Measurements from ENCODE around the gene TRAM1L1. TPM values are rescaled to one million over a fixed set of nuclear protein-coding genes. Genes with fewer than 3 reads are reported as not detected.

TRAM1L1 gene
- total RNA-seq (not detected), polyA plus RNA-seq (not detected), total RNA-seq (not detected)

DNA sequence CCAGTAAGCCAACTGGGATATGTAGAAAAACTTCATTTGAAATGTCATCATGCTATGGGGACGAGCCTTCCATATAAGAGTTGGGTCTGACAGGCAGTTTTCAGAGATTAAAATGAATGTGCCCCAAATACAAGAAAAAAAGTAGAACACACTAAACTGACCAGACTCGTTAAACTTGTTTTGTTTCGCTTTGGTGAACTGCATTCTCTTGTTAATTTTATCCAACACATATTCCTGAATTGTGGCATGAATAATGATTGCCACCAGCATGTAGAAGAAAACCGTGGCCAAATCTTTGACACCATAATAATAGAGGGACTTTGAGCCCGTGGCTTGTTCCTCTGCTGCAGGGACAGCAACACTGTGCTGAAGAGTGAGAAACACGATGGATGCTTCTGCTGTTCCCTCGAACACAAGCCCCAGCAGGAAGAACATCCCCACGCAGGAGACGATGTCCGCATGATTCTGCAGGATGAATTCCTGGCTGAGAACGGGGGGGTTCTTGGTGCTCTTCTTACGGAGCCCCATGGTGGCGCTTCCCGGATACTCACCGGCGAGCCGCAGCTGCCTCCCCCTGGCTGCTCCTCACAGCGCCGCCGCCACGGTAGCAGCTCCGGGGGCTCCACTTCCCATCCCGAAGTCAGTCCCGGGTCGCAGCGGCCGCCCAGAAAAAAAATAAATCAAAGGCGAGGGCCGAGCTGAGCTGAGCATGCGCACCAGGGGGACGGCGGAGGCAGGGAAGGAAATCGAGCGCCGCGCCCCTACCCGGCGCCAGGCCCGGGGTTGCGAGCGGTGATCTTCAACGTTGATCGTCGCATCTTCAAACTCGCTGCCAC, at the start of gene TRAM1L1:
TSS of gene TRAM1L1 (minus strand) at position 711 of the 836 bp plus-strand sequence. CDS start at position 528, 183 bp downstream.
- DNase-seq (peak in 1 of 9 donors; percentile 28), ATAC-seq (no peak)
- Histone ChIP-seq H3K9me3 (ENCODE audit: control insufficient read depth in 2 of 3, low read length in 3 of 3) (no peaks in the 10 kb centered on the region), H3K36me3 (ENCODE audit: control insufficient read depth in 2 of 3, insufficient read depth in 3 of 3, low read length in 3 of 3) (no peaks in the 10 kb centered on the region), H3K27ac (ENCODE audit: low read depth, low read length) (no peak within 1 kb of the TSS), H3K4me1 (ENCODE audit: control insufficient read depth in 2 of 2, insufficient read depth in 2 of 2, low read length in 2 of 2) (no peaks in the 10 kb centered on the region), H3K4me3 (ENCODE audit: low read length) (no peak within 1 kb of the TSS), H3K27me3 (ENCODE audit: control insufficient read depth in 2 of 2, insufficient read depth in 2 of 2, low read length in 2 of 2) (no peaks in the 10 kb centered on the region)
- Mint-ChIP-seq H3K4me3 (peak within 1 kb of the TSS in 9 of 10 donors; percentile 28 to 67 (median 45)), H3K4me1 (peaks cover 0 to 9% (median 3%) of the 10 kb centered on the region in 7 donors), H3K27me3 (peaks cover 0 to 18% (median 14%) of the 10 kb centered on the region in 5 donors), H3K9me3 (peaks cover 0 to 13% (median 6%) of the 10 kb centered on the region in 11 donors), H3K36me3 (peaks cover 0 to 5% (median 0%) of the 10 kb centered on the region in 5 donors), H3K27ac (no peak within 1 kb of the TSS)
- intact Hi-C loops (cut with micrococcal nuclease): no loop called here
- CTCF ChIA-PET: no interaction called here
- POLR2A ChIA-PET: no interaction called here

GRCh38 chr4:117134386-117134785, 49.0 kb upstream of the TRAM1L1 start:
- no peaks in the 10 kb centered on the region for H3K27me3 Mint-ChIP-seq
- intact Hi-C loops (cut with micrococcal nuclease): no loop called here
- Histone ChIP-seq H3K36me3 (ENCODE audit: control insufficient read depth in 2 of 3, insufficient read depth in 3 of 3, low read length in 3 of 3) (no peaks in the 10 kb centered on the region), H3K27me3 (ENCODE audit: control insufficient read depth in 2 of 2, insufficient read depth in 2 of 2, low read length in 2 of 2) (no peaks in the 10 kb centered on the region), H3K27ac (ENCODE audit: low read depth, low read length) (no peak overlapping the region), H3K4me1 (ENCODE audit: control insufficient read depth in 2 of 2, insufficient read depth in 2 of 2, low read length in 2 of 2) (no peaks in the 10 kb centered on the region), H3K9me3 (ENCODE audit: control insufficient read depth in 2 of 3, low read length in 3 of 3) (no peaks in the 10 kb centered on the region), H3K4me3 (ENCODE audit: low read length) (no peak overlapping the region)
- H3K27ac Mint-ChIP-seq: no peak overlapping the region
- ATAC-seq: no peak
- no peaks in the 10 kb centered on the region for H3K36me3 Mint-ChIP-seq
- DNase-seq: no peak
- no peaks in the 10 kb centered on the region for H3K4me1 Mint-ChIP-seq
- ChIA-PET POLR2A (no interaction called here), CTCF (no interaction called here)
- H3K9me3 Mint-ChIP-seq: peaks cover 2 to 27% (median 9%) of the 10 kb centered on the region in 11 donors
- H3K4me3 Mint-ChIP-seq: no peak overlapping the region

GRCh38 chr4:117096886-117097285, 11.5 kb upstream of the TRAM1L1 start:
- H3K27me3 Mint-ChIP-seq: no peaks in the 10 kb centered on the region
- DNase-seq: no peak
- H3K27ac ChIP-seq (ENCODE audit: low read depth, low read length): no peak overlapping the region
- no peaks in the 10 kb centered on the region for H3K4me1 Mint-ChIP-seq
- H3K36me3 Mint-ChIP-seq: no peaks in the 10 kb centered on the region
- no peak for ATAC-seq
- H3K4me3 Mint-ChIP-seq: no peak overlapping the region
- intact Hi-C loops (cut with micrococcal nuclease): no loop called here
- H3K9me3 Mint-ChIP-seq: peaks cover 0 to 13% (median 0%) of the 10 kb centered on the region in 11 donors
- no peaks in the 10 kb centered on the region for H3K27me3 ChIP-seq (ENCODE audit: control insufficient read depth in 2 of 2, insufficient read depth in 2 of 2, low read length in 2 of 2)
- no peaks in the 10 kb centered on the region for H3K9me3 ChIP-seq (ENCODE audit: control insufficient read depth in 2 of 3, low read length in 3 of 3)
- H3K4me3 ChIP-seq (ENCODE audit: low read length): no peak overlapping the region
- H3K4me1 ChIP-seq (ENCODE audit: control insufficient read depth in 2 of 2, insufficient read depth in 2 of 2, low read length in 2 of 2): no peaks in the 10 kb centered on the region
- no peaks in the 10 kb centered on the region for H3K36me3 ChIP-seq (ENCODE audit: control insufficient read depth in 2 of 3, insufficient read depth in 3 of 3, low read length in 3 of 3)
- ChIA-PET CTCF (no interaction called here), POLR2A (no interaction called here)
- H3K27ac Mint-ChIP-seq: no peak overlapping the region

DNA sequence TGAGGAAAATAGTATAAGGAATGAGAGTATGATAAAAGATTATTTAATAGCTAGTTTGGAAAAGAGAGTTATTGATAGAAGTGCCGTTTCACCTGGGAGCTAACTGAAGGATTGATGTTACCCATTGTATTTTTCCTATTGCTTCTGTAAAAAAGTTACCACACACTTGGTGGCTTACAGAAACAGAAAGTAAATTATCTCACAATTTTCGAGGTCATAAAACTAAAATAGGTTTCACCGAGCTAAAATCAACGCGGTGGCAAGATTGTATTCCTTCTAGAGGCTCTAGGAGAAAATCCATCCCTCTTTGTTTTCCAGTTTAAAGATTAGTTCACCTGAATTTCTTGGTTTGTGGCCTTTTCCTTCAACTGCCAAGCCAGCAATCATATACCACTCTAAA, 11.1 kb upstream of the TRAM1L1 start:
- peaks cover 0 to 12% (median 0%) of the 10 kb centered on the region in 11 donors for H3K9me3 Mint-ChIP-seq
- no peak for ATAC-seq
- no peaks in the 10 kb centered on the region for H3K36me3 ChIP-seq (ENCODE audit: control insufficient read depth in 2 of 3, insufficient read depth in 3 of 3, low read length in 3 of 3)

DNA sequence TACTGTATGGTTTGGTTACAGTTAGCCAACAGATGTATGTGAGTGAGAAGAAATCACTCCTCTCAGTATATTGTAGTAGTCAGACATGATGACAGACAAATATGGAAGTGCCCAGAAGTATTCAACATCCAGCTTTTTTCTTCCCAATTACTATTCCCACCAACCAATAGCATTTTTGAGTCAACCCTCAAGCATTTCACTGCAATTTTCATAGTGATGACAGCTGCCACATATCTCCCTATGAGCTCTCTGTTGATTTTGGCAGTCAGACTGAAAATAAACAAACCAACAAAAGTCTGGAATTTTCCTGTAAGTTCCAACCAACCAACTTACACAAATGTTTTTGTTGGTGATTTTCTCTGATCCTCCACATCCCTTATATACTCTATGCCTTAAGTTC, 8.2 kb upstream of the TRAM1L1 start:
- Histone ChIP-seq H3K36me3 (ENCODE audit: control insufficient read depth in 2 of 3, insufficient read depth in 3 of 3, low read length in 3 of 3) (no peaks in the 10 kb centered on the region), H3K27me3 (ENCODE audit: control insufficient read depth in 2 of 2, insufficient read depth in 2 of 2, low read length in 2 of 2) (no peaks in the 10 kb centered on the region), H3K9me3 (ENCODE audit: control insufficient read depth in 2 of 3, low read length in 3 of 3) (no peaks in the 10 kb centered on the region), H3K4me1 (ENCODE audit: control insufficient read depth in 2 of 2, insufficient read depth in 2 of 2, low read length in 2 of 2) (no peaks in the 10 kb centered on the region), H3K4me3 (ENCODE audit: low read length) (no peak overlapping the region), H3K27ac (ENCODE audit: low read depth, low read length) (no peak overlapping the region)
- ATAC-seq (no peak), DNase-seq (no peak)
- H3K36me3 Mint-ChIP-seq: no peaks in the 10 kb centered on the region
- intact Hi-C loops (cut with micrococcal nuclease): no loop called here
- H3K4me1 Mint-ChIP-seq: no peaks in the 10 kb centered on the region
- ChIA-PET POLR2A (no interaction called here), CTCF (no interaction called here)
- no peaks in the 10 kb centered on the region for H3K27me3 Mint-ChIP-seq
- no peak overlapping the region for H3K4me3 Mint-ChIP-seq
- H3K9me3 Mint-ChIP-seq: peaks cover 0 to 8% (median 0%) of the 10 kb centered on the region in 11 donors
- H3K27ac Mint-ChIP-seq: no peak overlapping the region

More for the DNA sequence above, 11.1 kb upstream of the TRAM1L1 start:
- Mint-ChIP-seq H3K27ac (no peak overlapping the region), H3K36me3 (no peaks in the 10 kb centered on the region), H3K4me3 (no peak overlapping the region), H3K4me1 (no peaks in the 10 kb centered on the region), H3K27me3 (no peaks in the 10 kb centered on the region)
- POLR2A ChIA-PET: no interaction called here
- CTCF ChIA-PET: no interaction called here
- Histone ChIP-seq H3K4me3 (ENCODE audit: low read length) (no peak overlapping the region), H3K27me3 (ENCODE audit: control insufficient read depth in 2 of 2, insufficient read depth in 2 of 2, low read length in 2 of 2) (no peaks in the 10 kb centered on the region), H3K9me3 (ENCODE audit: control insufficient read depth in 2 of 3, low read length in 3 of 3) (no peaks in the 10 kb centered on the region), H3K27ac (ENCODE audit: low read depth, low read length) (no peak overlapping the region), H3K4me1 (ENCODE audit: control insufficient read depth in 2 of 2, insufficient read depth in 2 of 2, low read length in 2 of 2) (no peaks in the 10 kb centered on the region)
- no peak for DNase-seq
- intact Hi-C loops (cut with micrococcal nuclease): no loop called here

GRCh38 chr4:117077760-117078159, 7.6 kb downstream of the TRAM1L1 start:
- POLR2A ChIA-PET: no interaction called here
- intact Hi-C loops (cut with micrococcal nuclease): no loop called here
- no peaks in the 10 kb centered on the region for H3K9me3 ChIP-seq (ENCODE audit: control insufficient read depth in 2 of 3, low read length in 3 of 3)
- no peaks in the 10 kb centered on the region for H3K27me3 ChIP-seq (ENCODE audit: control insufficient read depth in 2 of 2, insufficient read depth in 2 of 2, low read length in 2 of 2)
- H3K4me1 Mint-ChIP-seq: no peaks in the 10 kb centered on the region
- peaks cover 0 to 1% (median 0%) of the 10 kb centered on the region in 11 donors for H3K9me3 Mint-ChIP-seq
- CTCF ChIA-PET: no interaction called here
- DNase-seq: no peak
- no peaks in the 10 kb centered on the region for H3K36me3 ChIP-seq (ENCODE audit: control insufficient read depth in 2 of 3, insufficient read depth in 3 of 3, low read length in 3 of 3)
- no peak for ATAC-seq
- no peak overlapping the region for H3K4me3 Mint-ChIP-seq
- no peaks in the 10 kb centered on the region for H3K36me3 Mint-ChIP-seq
- H3K27ac Mint-ChIP-seq: no peak overlapping the region
- no peak overlapping the region for H3K4me3 ChIP-seq (ENCODE audit: low read length)
- H3K27me3 Mint-ChIP-seq: no peaks in the 10 kb centered on the region
- no peak overlapping the region for H3K27ac ChIP-seq (ENCODE audit: low read depth, low read length)
- no peaks in the 10 kb centered on the region for H3K4me1 ChIP-seq (ENCODE audit: control insufficient read depth in 2 of 2, insufficient read depth in 2 of 2, low read length in 2 of 2)

DNA sequence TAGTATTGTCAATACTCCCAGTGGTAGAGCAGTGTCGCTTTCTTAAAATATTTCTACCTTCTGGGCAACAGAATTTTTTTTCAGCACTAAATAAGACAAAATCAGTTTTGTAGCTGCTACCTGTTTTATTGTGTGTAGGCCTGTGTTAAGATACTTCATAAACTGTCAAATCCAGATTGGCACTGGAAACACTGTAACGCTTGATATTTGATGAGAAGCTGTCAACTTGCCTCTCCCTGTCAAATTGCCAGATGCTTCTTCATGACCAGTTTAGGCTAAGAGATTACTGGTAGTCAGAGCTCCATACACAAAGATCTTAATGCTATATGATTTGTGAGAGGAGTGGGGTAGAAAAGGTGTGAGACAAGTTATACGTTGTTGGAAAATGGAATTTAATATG, 17.3 kb downstream of the TRAM1L1 start:
- H3K27me3 Mint-ChIP-seq: no peaks in the 10 kb centered on the region
- H3K4me3 Mint-ChIP-seq: no peak overlapping the region
- ATAC-seq: no peak
- no peak overlapping the region for H3K27ac ChIP-seq (ENCODE audit: low read depth, low read length)
- H3K9me3 ChIP-seq (ENCODE audit: control insufficient read depth in 2 of 3, low read length in 3 of 3): no peaks in the 10 kb centered on the region
- ChIA-PET CTCF (no interaction called here), POLR2A (no interaction called here)
- peaks cover 0 to 4% (median 0%) of the 10 kb centered on the region in 11 donors for H3K9me3 Mint-ChIP-seq
- intact Hi-C loops (cut with micrococcal nuclease): no loop called here
- no peaks in the 10 kb centered on the region for H3K36me3 Mint-ChIP-seq
- no peak overlapping the region for H3K27ac Mint-ChIP-seq
- H3K36me3 ChIP-seq (ENCODE audit: control insufficient read depth in 2 of 3, insufficient read depth in 3 of 3, low read length in 3 of 3): no peaks in the 10 kb centered on the region
- no peaks in the 10 kb centered on the region for H3K4me1 Mint-ChIP-seq
- no peak overlapping the region for H3K4me3 ChIP-seq (ENCODE audit: low read length)
- no peak for DNase-seq
- H3K27me3 ChIP-seq (ENCODE audit: control insufficient read depth in 2 of 2, insufficient read depth in 2 of 2, low read length in 2 of 2): no peaks in the 10 kb centered on the region
- H3K4me1 ChIP-seq (ENCODE audit: control insufficient read depth in 2 of 2, insufficient read depth in 2 of 2, low read length in 2 of 2): no peaks in the 10 kb centered on the region
